GM19035 (cell line): ENCODE measurements around the gene GJB4.
"Not testable (repeated sequence)": the region's sequence is repeated elsewhere in the genome, so short reads cannot be mapped to it uniquely, and the experiment has no call there.

ENCODE experiments used
- ATAC-seq: cut with Tn5 transposase; IDR thresholded peaks from one replicate; pipeline ENCODE4 v1.9.1; 2021; ENCODE audit not compliant: unreplicated experiment

Gene GJB4

GRCh38 chr1:34794790-34795180, 35.2 kb downstream of the GJB4 start:
- no peak for ATAC-seq

DNA sequence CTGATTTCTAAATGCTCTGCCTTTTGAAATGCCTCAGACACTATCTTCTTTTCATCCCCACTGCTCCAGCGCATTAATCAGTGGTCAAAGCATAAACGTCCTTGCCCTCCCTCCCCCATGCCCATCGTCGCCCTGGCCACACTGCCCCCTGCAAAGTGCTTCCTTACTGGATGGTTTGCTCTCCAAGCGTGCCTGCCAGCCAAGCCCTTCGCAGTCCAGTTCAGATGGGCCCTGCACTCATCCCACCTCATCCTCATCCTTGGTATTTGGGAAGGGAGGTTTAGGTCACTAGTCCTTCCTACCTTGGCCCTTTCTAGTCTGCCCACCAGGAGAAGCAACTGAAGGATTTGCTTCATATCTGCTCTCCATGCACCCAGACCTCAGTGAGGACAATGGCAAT, 36.4 kb downstream of the GJB4 start:
- ATAC-seq: no peak

- ATAC-seq: no peak
Measured at GRCh38 chr1:34796990-34797389, 37.5 kb downstream of the GJB4 start.

DNA sequence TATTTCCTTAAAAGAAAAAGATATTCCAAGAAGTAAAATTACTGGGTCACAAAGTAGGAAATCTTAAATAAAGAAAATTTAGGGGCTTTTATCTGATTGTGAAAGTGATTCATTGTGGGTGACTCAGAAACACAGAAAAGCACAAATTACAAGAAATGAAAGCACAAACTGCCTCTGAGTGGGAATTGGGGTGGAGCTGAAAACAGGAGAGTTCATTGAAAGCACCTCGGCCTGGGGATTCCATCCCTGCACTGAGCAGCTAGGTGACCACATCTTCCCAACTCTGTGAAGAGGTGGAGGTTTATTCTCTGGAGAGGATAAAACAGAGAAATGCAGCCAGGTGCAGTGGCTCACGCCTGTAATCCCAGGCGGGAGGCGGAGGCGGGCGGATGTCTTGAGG, 40.7 kb downstream of the GJB4 start:
- no peak for ATAC-seq

- ATAC-seq: no peak
Measured at GRCh38 chr1:34803770-34804169, 44.2 kb downstream of the GJB4 start.

- ATAC-seq: no peak
Measured at GRCh38 chr1:34806396-34806795, 46.9 kb downstream of the GJB4 start.

DNA sequence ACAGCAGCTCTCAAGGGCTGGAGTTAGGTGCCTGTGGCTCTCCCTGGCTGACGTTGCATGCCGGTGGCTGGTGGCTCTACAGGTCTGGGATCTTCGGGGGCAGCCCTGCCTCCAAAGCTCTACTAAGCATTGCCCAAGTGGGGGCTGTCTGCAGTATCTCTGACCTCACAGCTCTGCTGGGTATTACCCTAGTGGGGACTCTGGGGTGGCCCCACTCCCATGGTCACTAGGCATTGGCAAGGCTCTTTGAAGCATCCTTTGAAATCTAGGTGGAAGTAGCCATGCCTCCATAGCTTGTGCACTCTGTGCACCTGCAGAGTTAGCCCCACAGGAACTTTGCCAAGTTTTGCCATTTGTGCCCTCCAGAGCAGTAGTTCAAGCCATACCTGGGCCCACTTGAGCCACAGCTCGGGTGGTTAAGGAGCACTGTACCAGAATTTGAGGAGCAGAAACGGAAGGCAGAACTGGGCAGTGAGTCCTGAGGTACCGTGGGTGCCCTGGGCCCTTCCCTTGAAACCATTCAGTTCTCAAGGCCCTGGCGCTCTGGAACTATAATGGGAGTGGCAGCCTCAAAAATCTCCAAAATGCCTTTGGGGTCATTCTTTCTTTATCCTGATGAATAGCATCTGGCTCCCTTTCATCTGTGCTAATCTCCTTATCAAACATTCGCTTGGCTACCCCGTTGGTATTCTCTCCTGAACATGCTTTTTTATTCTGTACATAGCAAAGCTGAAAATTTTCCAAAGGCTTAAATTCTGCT, 48.7 kb downstream of the GJB4 start:
- ATAC-seq: no peak

- ATAC-seq: not testable (repeated sequence)
Measured at GRCh38 chr1:34810781-34811180, 51.2 kb downstream of the GJB4 start.
